Erythroblast (primary cell): ENCODE results near the gene CD63.

ENCODE experiments used
- GATA1 ChIP-seq: IDR thresholded peaks from 2 replicates; pipeline ENCODE4 v1.6.1; 2011; ENCODE audit warnings: low read depth, mild to moderate bottlenecking, control low read depth, low read length, moderate library complexity
- POLR2A ChIP-seq: IDR thresholded peaks from 2 replicates; pipeline ENCODE4 v1.6.1; 2011; ENCODE audit warnings: mild to moderate bottlenecking, low read length

GRCh38 chr12:55695349-55695748 lies 33.5 kb downstream of the CD63 start:
- TF ChIP-seq POLR2A = no peak
- TF ChIP-seq GATA1 = no peak
